ENCODE results near the gene IFRD2.

DNA sequence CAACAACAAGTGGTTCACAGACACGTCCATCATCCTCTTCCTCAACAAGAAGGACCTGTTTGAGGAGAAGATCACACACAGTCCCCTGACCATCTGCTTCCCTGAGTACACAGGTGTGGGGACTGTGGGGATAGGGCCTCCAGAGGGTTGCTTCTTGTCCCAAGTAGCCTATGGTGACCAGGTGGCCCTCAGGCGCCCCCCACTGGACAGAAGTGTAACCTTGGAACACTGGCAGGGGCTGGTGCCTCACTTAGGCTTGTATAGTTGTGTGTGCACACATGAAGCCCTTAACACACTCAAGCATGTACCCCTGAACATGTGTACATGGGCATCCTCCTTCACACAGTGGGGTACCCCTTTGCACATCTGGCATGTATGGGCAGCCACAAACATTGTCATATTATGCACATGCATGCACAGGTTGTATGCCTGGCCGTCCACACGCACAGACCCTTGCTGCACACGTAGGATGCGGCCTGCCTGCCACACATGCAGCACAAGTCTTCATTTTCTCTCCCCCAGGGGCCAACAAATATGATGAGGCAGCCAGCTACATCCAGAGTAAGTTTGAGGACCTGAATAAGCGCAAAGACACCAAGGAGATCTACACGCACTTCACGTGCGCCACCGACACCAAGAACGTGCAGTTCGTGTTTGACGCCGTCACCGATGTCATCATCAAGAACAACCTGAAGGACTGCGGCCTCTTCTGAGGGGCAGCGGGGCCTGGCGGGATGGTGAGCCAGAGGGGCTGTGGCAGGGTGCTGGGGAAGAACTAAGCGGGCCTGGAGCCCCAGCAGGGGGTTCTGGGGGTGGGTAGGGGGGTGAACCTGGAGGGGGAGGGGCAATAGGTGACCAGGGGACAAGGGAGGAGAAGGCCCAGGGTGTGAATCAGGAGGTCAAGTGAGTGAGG, 35.0 kb downstream of the IFRD2 start:
- TF ChIP-seq, protein P1, sequence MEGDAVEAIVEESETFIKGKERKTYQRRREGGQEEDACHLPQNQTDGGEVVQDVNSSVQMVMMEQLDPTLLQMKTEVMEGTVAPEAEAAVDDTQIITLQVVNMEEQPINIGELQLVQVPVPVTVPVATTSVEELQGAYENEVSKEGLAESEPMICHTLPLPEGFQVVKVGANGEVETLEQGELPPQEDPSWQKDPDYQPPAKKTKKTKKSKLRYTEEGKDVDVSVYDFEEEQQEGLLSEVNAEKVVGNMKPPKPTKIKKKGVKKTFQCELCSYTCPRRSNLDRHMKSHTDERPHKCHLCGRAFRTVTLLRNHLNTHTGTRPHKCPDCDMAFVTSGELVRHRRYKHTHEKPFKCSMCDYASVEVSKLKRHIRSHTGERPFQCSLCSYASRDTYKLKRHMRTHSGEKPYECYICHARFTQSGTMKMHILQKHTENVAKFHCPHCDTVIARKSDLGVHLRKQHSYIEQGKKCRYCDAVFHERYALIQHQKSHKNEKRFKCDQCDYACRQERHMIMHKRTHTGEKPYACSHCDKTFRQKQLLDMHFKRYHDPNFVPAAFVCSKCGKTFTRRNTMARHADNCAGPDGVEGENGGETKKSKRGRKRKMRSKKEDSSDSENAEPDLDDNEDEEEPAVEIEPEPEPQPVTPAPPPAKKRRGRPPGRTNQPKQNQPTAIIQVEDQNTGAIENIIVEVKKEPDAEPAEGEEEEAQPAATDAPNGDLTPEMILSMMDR (IDR thresholded peaks at IDR 0.05; ENCODE audit: poor library complexity) = peak; percentile 42
- TF ChIP-seq EZH2phosphoT487 (IDR thresholded peaks at IDR 0.05; ENCODE audit: low read depth, severe bottlenecking, unreplicated experiment) (no peak), EZH2 (IDR thresholded peaks at IDR 0.05; ENCODE audit: borderline replicate concordance) (no peak)
